A549 (cell line): ENCODE results near the gene MUC6. TPM values are rescaled to one million over a fixed set of nuclear protein-coding genes. Genes with fewer than 3 reads are reported as not detected.
A peak's percentile ranks its signal among the peaks of the same experiment; 100 is the strongest.

ENCODE experiments used
- ATAC-seq, 2 experiments: fragments of 200-7000 bp in 1 of 2; fragments of >200 bp in 1 of 2; cut with Nextera tagmentation in 1 of 2; cut with Tn5 transposase in 1 of 2; 3 replicates each; pipeline versions ENCODE4 v1.8.0 to v1.9.1; 2018 to 2020; ENCODE audit warnings: mild to moderate bottlenecking in 1 of 2, moderate library complexity in 1 of 2
- CTCF ChIA-PET: fragments of 300-600 bp; sonication (Branson Sonifier 250); formaldehyde crosslinking; extraction: SDS; loops from one replicate; lab custom pipeline; 2021; ENCODE audit warnings: antibody characterized with exemption, inconsistent platforms; lab: Yijun Ruan, JAX
- POLR2A ChIA-PET: fragments of 350-600 bp; formaldehyde crosslinking; extraction: SDS; loops from one replicate; lab custom pipeline; 2021; ENCODE audit warnings: antibody characterized with exemption, inconsistent platforms; lab: Yijun Ruan, JAX
- DNase-seq, 2 experiments: peaks; one replicate each; pipeline versions ENCODE4 v3.0.0 to v3.0.0-alpha.2; 2011 to 2016; ENCODE audit warnings: low read depth in 1 of 2, low spot score in 1 of 2
- FAIRE-seq: peaks from 2 replicates; lab custom pipeline; 2011; peaks lifted over from hg19 to GRCh38; lab: Jason Lieb, UNC
- H3K27ac ChIP-seq, 2 experiments: fragments of >200 bp; sonication (Bioruptor Twin); formaldehyde crosslinking; 3 replicates each; pipeline ENCODE4 v1.5.1; 2016 to 2017
- H3K4me1 ChIP-seq: fragments of >200 bp; sonication (Bioruptor Twin); formaldehyde crosslinking; 3 replicates; pipeline ENCODE4 v1.6.1; 2016
- H3K4me2 ChIP-seq: fragments of >200 bp; sonication (Bioruptor Twin); formaldehyde crosslinking; 3 replicates; pipeline ENCODE4 v1.6.1; 2016
- H3K4me3 ChIP-seq: fragments of >200 bp; sonication (Bioruptor Twin); formaldehyde crosslinking; 3 replicates; pipeline ENCODE4 v1.5.1; 2016
- H3K9me3 ChIP-seq: fragments of >200 bp; sonication (Bioruptor Twin); formaldehyde crosslinking; 3 replicates; pipeline ENCODE4 v1.6.1; 2016
- EHMT2 ChIP-seq: fragments of 200-600 bp; sonication (generic); IDR thresholded peaks from 2 replicates; pipeline ENCODE4 v1.6.1; 2016; ENCODE audit warnings: antibody characterized with exemption, low read depth, mild to moderate bottlenecking, moderate library complexity
- EP300 ChIP-seq, 2 experiments: fragments of >200 bp; sonication (Bioruptor Twin); formaldehyde crosslinking; IDR thresholded peaks; 2 replicates in 1 of 2; 3 replicates in 1 of 2; pipeline ENCODE4 v1.6.1; 2016 to 2017
- FOSB ChIP-seq: fragments of 250-450 bp; sonication (Bioruptor Pico); IDR thresholded peaks from 2 replicates; pipeline ENCODE4 v1.5.0; 2020; ENCODE audit warnings: mild to moderate bottlenecking, moderate library complexity
- FOSL2 ChIP-seq, 2 experiments: fragments of 450-650 bp in 1 of 2; fragments of >200 bp in 1 of 2; sonication (Bioruptor Twin) in 1 of 2; formaldehyde crosslinking; IDR thresholded peaks; 2 replicates each; pipeline versions ENCODE4 v1.5.0 to v1.6.1; 2016 to 2020; ENCODE audit warnings: mild to moderate bottlenecking in 1 of 2, moderate library complexity in 1 of 2
- FOXS1 ChIP-seq: fragments of 250-450 bp; sonication (Bioruptor Pico); IDR thresholded peaks from 2 replicates; pipeline ENCODE4 v1.5.0; 2020; ENCODE audit warnings: mild to moderate bottlenecking, moderate library complexity
- GATA3 ChIP-seq: IDR thresholded peaks from 2 replicates; pipeline ENCODE4 v1.6.1; 2012; ENCODE audit warnings: borderline replicate concordance
- HOXA7 ChIP-seq: fragments of 250-450 bp; sonication (Bioruptor Pico); IDR thresholded peaks from 2 replicates; pipeline ENCODE4 v1.5.0; 2020; ENCODE audit warnings: mild to moderate bottlenecking, moderate library complexity
- JUN ChIP-seq, 2 experiments: fragments of >200 bp; sonication (Bioruptor Twin); formaldehyde crosslinking; IDR thresholded peaks; 2 replicates in 1 of 2; 3 replicates in 1 of 2; pipeline ENCODE4 v1.6.1; 2016 to 2017
- JUNB ChIP-seq: fragments of >200 bp; sonication (Bioruptor Twin); formaldehyde crosslinking; IDR thresholded peaks from 2 replicates; pipeline ENCODE4 v1.6.1; 2016
- KDM1A ChIP-seq: fragments of 200-600 bp; sonication (generic); IDR thresholded peaks from 2 replicates; pipeline ENCODE4 v1.6.1; 2016; ENCODE audit warnings: low read depth, mild to moderate bottlenecking
- KDM5A ChIP-seq: fragments of 200-600 bp; sonication (generic); IDR thresholded peaks from 2 replicates; pipeline ENCODE4 v1.6.1; 2016; ENCODE audit warnings: antibody characterized with exemption, mild to moderate bottlenecking
- MAZ ChIP-seq: fragments of 150-350 bp; IDR thresholded peaks from 2 replicates; pipeline ENCODE4 v1.6.1; 2014; ENCODE audit warnings: antibody characterized with exemption, low read depth, low read length, borderline replicate concordance
- MYC ChIP-seq: IDR thresholded peaks from 2 replicates; pipeline ENCODE4 v1.6.1; 2012; ENCODE audit warnings: mild to moderate bottlenecking, inconsistent platforms, low read length, improper control_type of control experiment, borderline replicate concordance
- NPAS2 ChIP-seq: fragments of 250-450 bp; sonication (Bioruptor Pico); IDR thresholded peaks from 2 replicates; pipeline ENCODE4 v1.8.0; 2022; ENCODE audit warnings: mild to moderate bottlenecking, moderate library complexity, borderline replicate concordance
- NR3C1 ChIP-seq: fragments of >200 bp; sonication (Bioruptor Twin); formaldehyde crosslinking; IDR thresholded peaks from 3 replicates; pipeline ENCODE4 v1.6.1; 2017
- PHF8 ChIP-seq: fragments of 200-600 bp; sonication (generic); IDR thresholded peaks from 2 replicates; pipeline ENCODE4 v1.6.1; 2016; ENCODE audit warnings: low read depth, mild to moderate bottlenecking, antibody characterized with exemption, moderate library complexity, borderline replicate concordance
- RAD21 ChIP-seq, 2 experiments: fragments of >200 bp in 1 of 2; sonication (Bioruptor Twin) in 1 of 2; formaldehyde crosslinking in 1 of 2; IDR thresholded peaks in 1 of 2; conservative IDR thresholded peaks in 1 of 2; 2 replicates in 1 of 2; 3 replicates in 1 of 2; pipeline ENCODE4 v1.6.1; 2012 to 2018; ENCODE audit warnings: inconsistent platforms in 1 of 2
- RNF2 ChIP-seq: fragments of 200-600 bp; sonication (generic); IDR thresholded peaks from 2 replicates; pipeline ENCODE4 v1.6.1; 2016; ENCODE audit warnings: low read depth, mild to moderate bottlenecking, antibody characterized with exemption, moderate library complexity, borderline replicate concordance
- WGBS: methylation state at CpG from one replicate; pipeline ENCODE4 v1.1.6; 2017; ENCODE audit errors: missing lambda C conversion rate; 5-methylcytosine and 5-hydroxymethylcytosine counted together
- polyA plus RNA-seq, 4 experiments: library from polyadenylated mRNA; depleted of rRNA in 3 of 4; stranded (reverse); fragments of >200 nt; fragmentation: RNase III in 1 of 4; extraction: RNeasy Plus Mini Kit Qiagen cat#74134 plus additional on column Dnase treatment in 1 of 4; gene quantifications; 2 replicates in 3 of 4; 3 replicates in 1 of 4; pipeline ENCODE4 v1.2.3, GENCODE V29; 2011 to 2017
- TF ChIP-seq, protein P1 (sequence below): IDR thresholded peaks from 2 replicates; pipeline ENCODE4 v1.6.1; 2012
- TF ChIP-seq, protein P2 (sequence below): fragments of >200 bp; sonication (Bioruptor Twin); formaldehyde crosslinking; IDR thresholded peaks from 3 replicates; pipeline ENCODE4 v1.5.1; 2016

MUC6 gene
- polyA plus RNA-seq, 2 of the 4 experiments (the other 2 are of a cell fraction) = not detected

DNA sequence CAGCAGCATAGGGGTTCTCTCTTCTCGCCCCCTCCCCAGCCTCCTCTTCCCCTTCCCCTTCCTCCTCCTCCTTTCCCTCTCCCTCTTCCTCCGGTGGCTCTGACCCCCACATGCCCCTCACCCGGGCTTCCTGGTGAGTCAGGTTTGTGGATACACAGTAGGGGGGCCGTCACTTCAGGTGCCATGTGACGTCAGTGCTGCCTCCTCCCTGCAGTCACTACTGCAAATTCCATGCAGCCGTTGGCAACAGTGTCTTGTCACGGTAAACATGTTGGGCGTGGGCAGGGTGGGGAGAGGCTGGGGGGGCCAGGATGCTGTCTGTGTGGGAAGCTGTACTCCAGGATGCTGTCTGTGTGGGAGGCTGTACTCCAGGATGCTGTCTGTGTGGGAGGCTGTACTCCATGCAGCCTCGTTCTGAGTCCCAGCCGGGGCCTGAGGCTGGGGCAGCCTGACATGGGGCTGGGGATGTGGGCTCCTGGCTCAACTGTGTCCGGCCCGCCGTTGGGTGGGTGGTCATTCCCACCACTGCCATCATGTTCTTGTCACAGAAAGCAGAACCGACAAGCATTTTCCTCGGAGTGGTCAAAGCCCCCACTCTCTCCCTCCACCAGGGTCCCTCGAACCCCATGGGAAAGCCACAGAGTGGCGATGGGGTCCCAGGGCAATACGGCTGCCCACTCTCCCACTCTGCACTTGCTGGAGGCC is 35.8 kb upstream of the MUC6 start:
- CTCF ChIA-PET = no interaction called here
- POLR2A ChIA-PET = no interaction called here
- peak; percentile 53 to 68 for ATAC-seq
- H3K4me3 ChIP-seq = no peak overlapping the region
- WGBS = 56% methylated on average over 16 of the region's 18 CpGs
- peak; percentile 65 to 77; a peak in 4 of 5 replicates for TF ChIP-seq EP300 (IDR thresholded peaks at IDR 0.05)
- peak; percentile 41; the same call in 1 of the 2 replicates for TF ChIP-seq MYC
- peak in 1 of 2 experiments; percentile 15; a peak in 1 of 5 replicates for TF ChIP-seq RAD21 (conservative IDR thresholded peaks at IDR 0.05 in 1 of 2, IDR thresholded peaks at IDR 0.05 in 1 of 2)
- TF ChIP-seq FOSL2 (IDR thresholded peaks at IDR 0.05) = no peak
- peak; percentile 83 for TF ChIP-seq FOSL2 (CRISPR knock-in tag; IDR thresholded peaks at IDR 0.05)
- peak; percentile 47; the same call in 1 of the 2 replicates for TF ChIP-seq JUNB
- no peak for TF ChIP-seq HOXA7
- TF ChIP-seq FOXS1 = no peak
- TF ChIP-seq GATA3 = peak; percentile 66
- TF ChIP-seq, all 56 proteins: peak for 6
- peaks cover 36% of the 10 kb centered on the region for H3K4me1 ChIP-seq
- peak; percentile 54 to 91 for DNase-seq
- no peaks in the 10 kb centered on the region for H3K9me3 ChIP-seq
- H3K4me2 ChIP-seq = peak overlapping the region; percentile 49
- no peak for FAIRE-seq
- peak overlapping the region; percentile 76 to 92 for H3K27ac ChIP-seq

DNA sequence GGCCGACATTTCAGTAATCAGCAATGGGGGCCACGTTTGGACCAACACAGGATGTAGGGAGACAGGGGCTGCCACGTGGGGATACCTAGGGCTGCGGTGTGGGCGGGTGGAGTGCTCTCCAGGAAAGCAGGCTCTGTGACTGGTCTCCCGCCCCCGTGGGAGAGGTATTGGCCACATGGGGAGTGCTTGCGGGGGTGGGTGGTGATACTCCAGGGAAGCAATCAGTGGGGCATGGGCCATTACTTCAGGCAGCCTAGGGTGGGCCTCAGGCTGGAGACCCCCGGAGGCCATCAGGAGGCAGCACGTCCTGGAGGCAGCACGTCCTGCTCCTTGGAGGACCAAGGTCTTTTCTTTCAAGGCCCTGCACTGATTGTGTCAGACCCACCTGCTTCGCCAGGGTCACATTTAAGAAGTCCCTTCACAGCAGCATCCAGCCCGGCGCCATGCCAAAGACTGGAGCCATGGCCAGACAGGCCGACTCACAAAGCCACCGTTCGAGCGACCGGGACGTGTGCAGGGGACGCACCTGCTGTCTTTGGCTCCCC is 35.1 kb upstream of the MUC6 start:
- Histone ChIP-seq H3K27ac (peak overlapping the region; percentile 76 to 92; a peak in 5 of 6 replicates), H3K4me1 (peaks cover 36% of the 10 kb centered on the region), H3K9me3 (no peaks in the 10 kb centered on the region)
- DNase-seq (no peak), FAIRE-seq (no peak)
- POLR2A ChIA-PET = no interaction called here
- CTCF ChIA-PET = interaction anchor here (1.3 kb wide), 1 partner anchor 21 kb away, joined by 3 read pairs; no protein-coding TSS in a partner anchor
- TF ChIP-seq RNF2 = no peak
- TF ChIP-seq, protein P1, sequence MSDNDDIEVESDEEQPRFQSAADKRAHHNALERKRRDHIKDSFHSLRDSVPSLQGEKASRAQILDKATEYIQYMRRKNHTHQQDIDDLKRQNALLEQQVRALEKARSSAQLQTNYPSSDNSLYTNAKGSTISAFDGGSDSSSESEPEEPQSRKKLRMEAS = 0 out of 2 replicates have a peak, but pooled peaks have one; percentile 13
- TF ChIP-seq, all 56 proteins: peak for 1
- Histone ChIP-seq H3K4me3 (no peak overlapping the region), H3K4me2 (peak overlapping the region; percentile 49)
- 81% methylated on average over 21 of the region's 21 CpGs for WGBS
- ATAC-seq = peak in 1 of 2 experiments; percentile 5; a peak in 3 of 6 replicates

DNA sequence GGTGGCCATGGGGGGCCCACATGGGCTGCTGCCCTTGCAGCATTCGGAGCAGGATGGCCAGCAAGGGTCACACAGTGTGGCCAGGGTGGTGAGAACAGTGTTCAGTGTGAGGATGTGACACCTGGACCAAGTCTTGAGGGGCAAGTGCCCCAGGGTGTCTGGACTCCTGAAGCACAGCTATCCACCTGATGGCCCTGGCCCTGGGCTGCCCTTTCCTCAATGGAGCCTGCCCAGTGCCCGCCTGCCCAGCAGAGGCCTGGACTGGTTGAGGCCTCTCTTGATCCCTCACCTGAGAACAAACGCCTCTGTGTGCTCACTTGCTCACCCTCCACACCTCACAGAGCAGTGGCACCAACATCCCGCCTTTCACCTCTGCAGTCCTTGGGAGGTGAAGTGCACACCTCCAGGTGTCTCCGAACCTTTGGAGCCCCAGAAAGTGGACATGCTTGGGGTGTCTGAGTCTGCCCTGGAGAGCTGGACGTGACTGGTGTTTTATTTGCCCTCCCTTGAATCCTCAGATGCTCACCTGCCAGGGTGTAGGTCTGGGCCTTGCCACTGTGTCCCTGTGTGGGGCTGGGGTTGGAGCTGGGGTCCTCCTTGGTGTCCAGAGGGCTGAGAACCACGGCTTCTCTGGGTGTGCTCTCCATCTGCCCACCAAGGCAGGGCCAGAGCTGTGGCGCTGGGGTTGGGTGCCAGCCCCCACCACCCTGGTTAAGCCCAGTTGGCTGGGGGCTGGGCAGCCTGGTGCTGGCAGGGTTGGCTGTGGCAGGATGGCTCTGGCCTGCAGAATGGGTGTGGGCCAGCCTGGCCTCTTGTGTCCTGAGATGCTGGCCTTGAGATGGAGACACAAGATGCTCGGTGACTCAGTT is 34.3 kb upstream of the MUC6 start:
- H3K4me2 ChIP-seq = no peak overlapping the region
- peaks cover 36% of the 10 kb centered on the region for H3K4me1 ChIP-seq
- ChIA-PET POLR2A (no interaction called here), CTCF (interaction anchor here (1.3 kb wide), 1 partner anchor 20 kb away, joined by 3 read pairs; no protein-coding TSS in a partner anchor)
- H3K27ac ChIP-seq = peak overlapping the region; percentile 76 to 92; a peak in 5 of 6 replicates
- WGBS = 77% methylated on average over 7 of the region's 9 CpGs
- ATAC-seq = no peak
- no peak for FAIRE-seq
- no peak for DNase-seq
- H3K9me3 ChIP-seq = no peaks in the 10 kb centered on the region
- TF ChIP-seq FOXS1 (no peak), NPAS2 (no peak), PHF8 (no peak), RNF2 (no peak), KDM1A (no peak), KDM5A (no peak), EHMT2 (no peak), NR3C1 (no peak), JUN (IDR thresholded peaks at IDR 0.05) (no peak), MAZ (no peak), FOSB (CRISPR knock-in tag) (no peak)
- TF ChIP-seq, protein P2, sequence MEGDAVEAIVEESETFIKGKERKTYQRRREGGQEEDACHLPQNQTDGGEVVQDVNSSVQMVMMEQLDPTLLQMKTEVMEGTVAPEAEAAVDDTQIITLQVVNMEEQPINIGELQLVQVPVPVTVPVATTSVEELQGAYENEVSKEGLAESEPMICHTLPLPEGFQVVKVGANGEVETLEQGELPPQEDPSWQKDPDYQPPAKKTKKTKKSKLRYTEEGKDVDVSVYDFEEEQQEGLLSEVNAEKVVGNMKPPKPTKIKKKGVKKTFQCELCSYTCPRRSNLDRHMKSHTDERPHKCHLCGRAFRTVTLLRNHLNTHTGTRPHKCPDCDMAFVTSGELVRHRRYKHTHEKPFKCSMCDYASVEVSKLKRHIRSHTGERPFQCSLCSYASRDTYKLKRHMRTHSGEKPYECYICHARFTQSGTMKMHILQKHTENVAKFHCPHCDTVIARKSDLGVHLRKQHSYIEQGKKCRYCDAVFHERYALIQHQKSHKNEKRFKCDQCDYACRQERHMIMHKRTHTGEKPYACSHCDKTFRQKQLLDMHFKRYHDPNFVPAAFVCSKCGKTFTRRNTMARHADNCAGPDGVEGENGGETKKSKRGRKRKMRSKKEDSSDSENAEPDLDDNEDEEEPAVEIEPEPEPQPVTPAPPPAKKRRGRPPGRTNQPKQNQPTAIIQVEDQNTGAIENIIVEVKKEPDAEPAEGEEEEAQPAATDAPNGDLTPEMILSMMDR = no peak
- H3K4me3 ChIP-seq = no peak overlapping the region
